Mesothelial cell of epicardium (in vitro differentiated cells): ENCODE data around the gene UNC50. TPM values are rescaled to one million over a fixed set of nuclear protein-coding genes. Genes with fewer than 3 reads are reported as not detected.
"Not testable (repeated sequence)": the region's sequence is repeated elsewhere in the genome, so short reads cannot be mapped to it uniquely, and the experiment has no call there.

Experiments
- DNase-seq, 2 experiments: peaks; one replicate each; pipeline ENCODE4 v3.0.0; 2021; ENCODE audit warnings: low spot score in 2 of 2; ENCODE audit not compliant: unreplicated experiment in 2 of 2
- H3K27ac Mint-ChIP-seq: 2 replicates; pipeline ENCODE4 v1.8.0; 2021; ENCODE audit warnings: mixed read lengths
- H3K27me3 Mint-ChIP-seq: 2 replicates; pipeline ENCODE4 v1.8.0; 2021; ENCODE audit warnings: low read depth, mixed read lengths
- H3K36me3 Mint-ChIP-seq: 2 replicates; pipeline ENCODE4 v1.8.0; 2021; ENCODE audit warnings: mixed read lengths
- H3K4me1 Mint-ChIP-seq: 2 replicates; pipeline ENCODE4 v1.8.0; 2021; ENCODE audit warnings: mixed read lengths
- H3K4me3 Mint-ChIP-seq: 2 replicates; pipeline ENCODE4 v1.8.0; 2021; ENCODE audit warnings: mild to moderate bottlenecking, moderate library complexity, mixed read lengths
- H3K9me3 Mint-ChIP-seq: 2 replicates; pipeline ENCODE4 v1.8.0; 2021; ENCODE audit warnings: mixed read lengths
- CTCF ChIP-seq: fragments of 200-600 bp; sonication (generic); IDR thresholded peaks from one replicate; pipeline ENCODE4 v1.5.0; 2021; ENCODE audit warnings: antibody characterized with exemption; ENCODE audit not compliant: unreplicated experiment
- total RNA-seq: library from RNA; stranded (reverse); gene quantifications from 3 replicates; pipeline ENCODE4 v1.2.1, GENCODE V29; 2021

Gene UNC50
- total RNA-seq, 1 donor from 2014 or later, result 44.6 TPM

- H3K27me3 Mint-ChIP-seq, result no peaks in the 10 kb centered on the region
- no peak overlapping the region for H3K4me3 Mint-ChIP-seq
- DNase-seq, result no peak
- H3K9me3 Mint-ChIP-seq, result peaks cover 15% of the 10 kb centered on the region
- no peak for TF ChIP-seq CTCF
- H3K4me1 Mint-ChIP-seq, result no peaks in the 10 kb centered on the region
- peaks cover 27% of the 10 kb centered on the region for H3K36me3 Mint-ChIP-seq
- no peak overlapping the region for H3K27ac Mint-ChIP-seq
Observed at GRCh38 chr2:98592565-98592964, 15.8 kb upstream of the UNC50 start.

DNA sequence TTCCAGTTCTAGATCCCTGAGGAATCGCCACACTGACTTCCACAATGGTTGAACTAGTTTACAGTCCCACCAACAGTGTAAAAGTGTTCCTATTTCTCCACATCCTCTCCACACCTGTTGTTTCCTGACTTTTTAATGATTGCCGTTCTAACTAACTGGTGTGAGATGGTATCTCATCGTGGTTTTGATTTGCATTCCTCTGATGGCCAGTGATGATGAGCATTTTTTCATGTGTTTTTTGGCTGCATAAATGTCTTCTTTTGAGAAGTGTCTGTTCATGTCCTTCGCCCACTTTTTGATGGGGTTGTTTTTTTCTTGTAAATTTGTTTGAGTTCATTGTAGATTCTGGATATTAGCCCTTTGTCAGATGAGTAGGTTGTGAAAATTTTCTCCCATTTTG is 13.7 kb upstream of the UNC50 start:
- H3K27me3 Mint-ChIP-seq, H3K4me3 Mint-ChIP-seq, DNase-seq, H3K4me1 Mint-ChIP-seq, H3K27ac Mint-ChIP-seq: not testable (repeated sequence)
- peaks cover 40% of the 10 kb centered on the region for H3K36me3 Mint-ChIP-seq
- H3K9me3 Mint-ChIP-seq, result peaks cover 15% of the 10 kb centered on the region

DNA sequence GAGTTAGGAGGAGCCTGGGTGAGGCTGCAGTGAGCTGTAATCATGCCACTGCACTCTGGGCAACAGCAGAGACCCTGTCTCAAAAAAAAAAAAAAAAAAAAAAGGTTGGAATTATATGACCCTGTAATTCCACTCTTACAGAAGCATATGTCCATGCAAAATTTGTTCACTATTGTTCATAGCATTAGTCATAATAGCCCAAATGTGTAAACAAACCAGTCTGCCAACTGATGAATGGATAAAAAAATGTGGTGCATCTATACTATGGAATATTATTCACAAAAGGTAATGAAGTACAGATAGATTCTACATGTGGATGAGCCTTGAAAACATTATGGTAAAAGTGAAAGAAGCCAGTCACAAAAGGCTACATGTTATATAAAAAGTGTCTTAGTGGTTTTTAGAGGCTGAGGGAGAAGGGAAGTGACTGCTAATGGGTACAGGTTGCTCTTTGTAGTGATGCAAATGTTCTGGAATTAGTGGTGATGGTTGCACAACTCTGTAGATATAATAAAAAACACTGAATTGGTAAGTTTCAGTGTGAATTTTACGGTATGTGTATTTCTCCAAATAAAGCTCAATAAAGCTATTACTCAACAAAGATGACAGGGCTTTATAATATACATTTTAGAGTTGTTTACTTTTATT is 9.5 kb upstream of the UNC50 start:
- H3K9me3 Mint-ChIP-seq, result peaks cover 7% of the 10 kb centered on the region
- no peak overlapping the region for H3K4me3 Mint-ChIP-seq
- H3K36me3 Mint-ChIP-seq, result peaks cover 39% of the 10 kb centered on the region
- H3K27ac Mint-ChIP-seq, result no peak overlapping the region
- no peaks in the 10 kb centered on the region for H3K27me3 Mint-ChIP-seq
- DNase-seq, result no peak
- H3K4me1 Mint-ChIP-seq, result no peaks in the 10 kb centered on the region
- TF ChIP-seq CTCF, result no peak

- H3K27ac Mint-ChIP-seq, result no peak overlapping the region
- TF ChIP-seq CTCF, result no peak
- DNase-seq, result no peak
- peaks cover 2% of the 10 kb centered on the region for H3K4me1 Mint-ChIP-seq
- H3K9me3 Mint-ChIP-seq, result peaks cover under 1% of the 10 kb centered on the region
- H3K4me3 Mint-ChIP-seq, result no peak overlapping the region
- H3K36me3 Mint-ChIP-seq, result peaks cover 28% of the 10 kb centered on the region
- no peaks in the 10 kb centered on the region for H3K27me3 Mint-ChIP-seq
Observed at GRCh38 chr2:98601532-98602132, 6.8 kb upstream of the UNC50 start.

GRCh38 chr2:98604547-98604946 is 3.8 kb upstream of the UNC50 start:
- TF ChIP-seq CTCF, result no peak
- Mint-ChIP-seq H3K36me3 (peaks cover 8% of the 10 kb centered on the region), H3K9me3 (no peaks in the 10 kb centered on the region), H3K4me1 (peaks cover 17% of the 10 kb centered on the region), H3K4me3 (no peak overlapping the region), H3K27ac (peak overlapping the region; percentile 8), H3K27me3 (no peaks in the 10 kb centered on the region)
- DNase-seq, result no peak

GRCh38 chr2:98605076-98605475 is 3.3 kb upstream of the UNC50 start:
- Mint-ChIP-seq H3K27ac (no peak overlapping the region), H3K4me1 (peaks cover 22% of the 10 kb centered on the region), H3K9me3 (no peaks in the 10 kb centered on the region), H3K27me3 (no peaks in the 10 kb centered on the region), H3K36me3 (peaks cover 4% of the 10 kb centered on the region), H3K4me3 (no peak overlapping the region)
- no peak for TF ChIP-seq CTCF
- no peak for DNase-seq
